ENCODE results near the gene MAPK8. TPM values are rescaled to one million over a fixed set of nuclear protein-coding genes. Genes with fewer than 3 reads are reported as not detected.

Gene MAPK8
- total RNA-seq, 1 experiment from 2014 or later: 55.7 TPM

- CTCF ChIA-PET: no interaction called here
- TF ChIP-seq, protein P1, sequence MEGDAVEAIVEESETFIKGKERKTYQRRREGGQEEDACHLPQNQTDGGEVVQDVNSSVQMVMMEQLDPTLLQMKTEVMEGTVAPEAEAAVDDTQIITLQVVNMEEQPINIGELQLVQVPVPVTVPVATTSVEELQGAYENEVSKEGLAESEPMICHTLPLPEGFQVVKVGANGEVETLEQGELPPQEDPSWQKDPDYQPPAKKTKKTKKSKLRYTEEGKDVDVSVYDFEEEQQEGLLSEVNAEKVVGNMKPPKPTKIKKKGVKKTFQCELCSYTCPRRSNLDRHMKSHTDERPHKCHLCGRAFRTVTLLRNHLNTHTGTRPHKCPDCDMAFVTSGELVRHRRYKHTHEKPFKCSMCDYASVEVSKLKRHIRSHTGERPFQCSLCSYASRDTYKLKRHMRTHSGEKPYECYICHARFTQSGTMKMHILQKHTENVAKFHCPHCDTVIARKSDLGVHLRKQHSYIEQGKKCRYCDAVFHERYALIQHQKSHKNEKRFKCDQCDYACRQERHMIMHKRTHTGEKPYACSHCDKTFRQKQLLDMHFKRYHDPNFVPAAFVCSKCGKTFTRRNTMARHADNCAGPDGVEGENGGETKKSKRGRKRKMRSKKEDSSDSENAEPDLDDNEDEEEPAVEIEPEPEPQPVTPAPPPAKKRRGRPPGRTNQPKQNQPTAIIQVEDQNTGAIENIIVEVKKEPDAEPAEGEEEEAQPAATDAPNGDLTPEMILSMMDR (IDR thresholded peaks at IDR 0.05; ENCODE audit: unreplicated experiment): no peak
- Mint-ChIP-seq H3K4me1 (ENCODE audit: low read depth, unreplicated experiment) (no peaks in the 10 kb centered on the region), H3K4me3 (ENCODE audit: low read depth, unreplicated experiment) (no peak overlapping the region), H3K27me3 (ENCODE audit: unreplicated experiment) (no peaks in the 10 kb centered on the region), H3K36me3 (ENCODE audit: insufficient read depth, unreplicated experiment) (no peaks in the 10 kb centered on the region), H3K27ac (ENCODE audit: unreplicated experiment) (no peak overlapping the region), H3K9me3 (ENCODE audit: low read depth, unreplicated experiment) (no peaks in the 10 kb centered on the region)
- BruUV-seq (replicated peaks): no TSS peak
- intact Hi-C loops (cut with micrococcal nuclease; ENCODE audit: unreplicated experiment): no loop called here
- DNase-seq: no peak
Observed at GRCh38 chr10:48437546-48437945, 131.1 kb downstream of the MAPK8 start.

GRCh38 chr10:48439031-48439430, 132.6 kb downstream of the MAPK8 start:
- DNase-seq: no peak
- Mint-ChIP-seq H3K27me3 (ENCODE audit: unreplicated experiment) (no peaks in the 10 kb centered on the region), H3K27ac (ENCODE audit: unreplicated experiment) (peak overlapping the region; percentile 3), H3K4me1 (ENCODE audit: low read depth, unreplicated experiment) (no peaks in the 10 kb centered on the region), H3K9me3 (ENCODE audit: low read depth, unreplicated experiment) (no peaks in the 10 kb centered on the region), H3K4me3 (ENCODE audit: low read depth, unreplicated experiment) (no peak overlapping the region), H3K36me3 (ENCODE audit: insufficient read depth, unreplicated experiment) (no peaks in the 10 kb centered on the region)
- CTCF ChIA-PET: interaction anchor here (0.9 to 1.5 kb wide), 2 partner anchors 129 to 217 kb away, joined by 3 to 4 read pairs; no protein-coding TSS in a partner anchor
- intact Hi-C loops (cut with micrococcal nuclease; ENCODE audit: unreplicated experiment): no loop called here
- TF ChIP-seq, protein P1 (IDR thresholded peaks at IDR 0.05; ENCODE audit: unreplicated experiment): no peak
- BruUV-seq (replicated peaks): no TSS peak

- CTCF ChIA-PET: interaction anchor here (0.7 to 1.5 kb wide), 4 partner anchors 17 to 216 kb away, joined by 3 to 4 read pairs (median 3); no protein-coding TSS in a partner anchor
- intact Hi-C loops (cut with micrococcal nuclease; ENCODE audit: unreplicated experiment): no loop called here
- Mint-ChIP-seq H3K36me3 (ENCODE audit: insufficient read depth, unreplicated experiment) (no peaks in the 10 kb centered on the region), H3K4me1 (ENCODE audit: low read depth, unreplicated experiment) (peaks cover 2% of the 10 kb centered on the region), H3K4me3 (ENCODE audit: low read depth, unreplicated experiment) (no peak overlapping the region), H3K27me3 (ENCODE audit: unreplicated experiment) (no peaks in the 10 kb centered on the region), H3K9me3 (ENCODE audit: low read depth, unreplicated experiment) (no peaks in the 10 kb centered on the region), H3K27ac (ENCODE audit: unreplicated experiment) (no peak overlapping the region)
- BruUV-seq (replicated peaks): no TSS peak
- peak; percentile 41 for DNase-seq
- TF ChIP-seq, protein P1 (IDR thresholded peaks at IDR 0.05; ENCODE audit: unreplicated experiment): no peak
Observed at GRCh38 chr10:48439581-48440041, 133.1 kb downstream of the MAPK8 start.

DNA sequence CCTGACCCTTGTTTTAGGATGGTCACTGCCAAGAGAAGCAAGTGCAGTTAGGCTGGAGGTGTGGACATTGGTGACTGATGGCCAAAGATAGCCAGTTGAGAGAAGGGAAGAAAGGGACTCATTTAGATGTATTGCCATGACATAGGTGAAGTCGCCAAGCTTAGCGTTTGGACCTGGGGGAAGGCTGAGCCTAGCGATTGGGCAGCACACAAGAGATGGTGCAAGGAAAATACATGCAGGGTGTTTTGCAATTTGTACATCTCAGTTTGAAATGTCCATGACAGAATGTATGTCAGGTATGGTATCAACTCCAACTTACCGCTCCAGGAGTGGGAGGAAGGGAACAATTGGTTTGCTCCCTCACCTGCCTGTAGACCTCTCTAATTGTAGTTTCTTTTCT, 134.3 kb downstream of the MAPK8 start:
- intact Hi-C loops (cut with micrococcal nuclease; ENCODE audit: unreplicated experiment): no loop called here
- no peak overlapping the region for H3K4me3 Mint-ChIP-seq (ENCODE audit: low read depth, unreplicated experiment)
- BruUV-seq (replicated peaks): no TSS peak
- TF ChIP-seq, protein P1 (IDR thresholded peaks at IDR 0.05; ENCODE audit: unreplicated experiment): no peak
- no peaks in the 10 kb centered on the region for H3K9me3 Mint-ChIP-seq (ENCODE audit: low read depth, unreplicated experiment)
- no peaks in the 10 kb centered on the region for H3K27me3 Mint-ChIP-seq (ENCODE audit: unreplicated experiment)
- no peak overlapping the region for H3K27ac Mint-ChIP-seq (ENCODE audit: unreplicated experiment)
- peaks cover 11% of the 10 kb centered on the region for H3K4me1 Mint-ChIP-seq (ENCODE audit: low read depth, unreplicated experiment)
- CTCF ChIA-PET: no interaction called here
- H3K36me3 Mint-ChIP-seq (ENCODE audit: insufficient read depth, unreplicated experiment): no peaks in the 10 kb centered on the region
- DNase-seq: no peak
